HG03565 (cell line): ENCODE measurements around the gene FAM3C.
A peak's percentile ranks its signal among the peaks of the same experiment; 100 is the strongest.
"Not testable (repeated sequence)": the region's sequence is repeated elsewhere in the genome, so short reads cannot be mapped to it uniquely, and the experiment has no call there.

Experiments used
- ATAC-seq: cut with Tn5 transposase; IDR thresholded peaks from one replicate; pipeline ENCODE4 v1.9.1; 2021; ENCODE audit warnings: mild to moderate bottlenecking, moderate library complexity; ENCODE audit not compliant: unreplicated experiment

The FAM3C gene

GRCh38 chr7:121334376-121334775 is 61.7 kb downstream of the FAM3C start:
- no peak for ATAC-seq

DNA sequence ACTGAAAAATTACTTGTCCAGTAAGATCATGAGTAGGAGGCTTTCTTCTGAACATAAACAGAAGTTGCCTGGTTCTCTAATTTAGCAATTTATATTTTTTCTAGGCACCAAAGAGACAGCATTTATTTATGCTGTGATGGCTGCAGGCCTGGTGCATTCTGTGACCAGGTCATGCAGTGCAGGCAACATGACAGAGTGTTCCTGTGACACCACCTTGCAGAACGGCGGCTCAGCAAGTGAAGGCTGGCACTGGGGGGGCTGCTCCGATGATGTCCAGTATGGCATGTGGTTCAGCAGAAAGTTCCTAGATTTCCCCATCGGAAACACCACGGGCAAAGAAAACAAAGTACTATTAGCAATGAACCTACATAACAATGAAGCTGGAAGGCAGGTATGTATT is 64.5 kb downstream of the FAM3C start:
- no peak for ATAC-seq

DNA sequence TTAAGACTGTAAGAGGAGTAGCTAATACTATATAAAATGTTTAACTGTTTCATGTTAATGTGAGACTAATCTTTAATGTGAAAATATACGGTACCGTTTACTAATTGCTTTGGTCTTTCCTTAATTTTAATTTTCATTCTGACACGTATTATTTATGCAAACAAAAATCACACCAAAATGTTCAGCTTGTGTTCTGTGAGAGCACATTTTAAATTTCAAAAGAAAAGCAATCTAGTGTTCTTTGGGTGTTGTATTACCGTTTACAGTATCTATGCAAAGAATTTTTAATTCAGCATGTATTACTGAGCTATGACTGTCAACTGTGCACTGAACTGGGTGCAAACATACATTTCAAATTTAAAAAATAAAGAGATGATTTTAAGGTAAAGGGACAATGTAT is 65.1 kb downstream of the FAM3C start:
- ATAC-seq, result no peak

- ATAC-seq, result no peak
Measured at GRCh38 chr7:121330053-121330833, 65.9 kb downstream of the FAM3C start.

- ATAC-seq, result no peak
Measured at GRCh38 chr7:121329191-121330052, 66.7 kb downstream of the FAM3C start.

GRCh38 chr7:121328508-121329190 is 67.5 kb downstream of the FAM3C start, which contains the start of gene WNT16:
TSS of gene WNT16 (plus strand) at chr7:121329000. CDS start at chr7:121329293, 293 bp downstream.
- no peak for ATAC-seq

DNA sequence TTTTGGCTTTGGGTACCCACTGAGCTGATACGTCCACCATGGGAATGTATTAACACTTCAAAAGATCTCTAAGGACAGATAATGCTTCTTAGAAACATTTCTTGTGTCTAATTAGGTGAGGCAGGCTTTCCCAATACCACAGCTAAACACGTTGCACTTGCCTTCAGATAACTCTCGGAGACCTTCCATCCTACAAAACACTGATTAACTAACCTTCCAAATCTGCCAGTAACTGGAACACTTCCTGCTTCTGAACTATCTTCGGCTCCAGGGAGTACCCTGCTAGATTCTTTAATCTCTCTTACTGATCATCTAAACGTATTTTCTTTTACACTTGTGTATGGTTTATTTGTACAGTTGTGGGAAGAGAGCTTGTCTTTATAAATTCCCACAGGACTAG is 68.4 kb downstream of the FAM3C start:
- ATAC-seq, result no peak

DNA sequence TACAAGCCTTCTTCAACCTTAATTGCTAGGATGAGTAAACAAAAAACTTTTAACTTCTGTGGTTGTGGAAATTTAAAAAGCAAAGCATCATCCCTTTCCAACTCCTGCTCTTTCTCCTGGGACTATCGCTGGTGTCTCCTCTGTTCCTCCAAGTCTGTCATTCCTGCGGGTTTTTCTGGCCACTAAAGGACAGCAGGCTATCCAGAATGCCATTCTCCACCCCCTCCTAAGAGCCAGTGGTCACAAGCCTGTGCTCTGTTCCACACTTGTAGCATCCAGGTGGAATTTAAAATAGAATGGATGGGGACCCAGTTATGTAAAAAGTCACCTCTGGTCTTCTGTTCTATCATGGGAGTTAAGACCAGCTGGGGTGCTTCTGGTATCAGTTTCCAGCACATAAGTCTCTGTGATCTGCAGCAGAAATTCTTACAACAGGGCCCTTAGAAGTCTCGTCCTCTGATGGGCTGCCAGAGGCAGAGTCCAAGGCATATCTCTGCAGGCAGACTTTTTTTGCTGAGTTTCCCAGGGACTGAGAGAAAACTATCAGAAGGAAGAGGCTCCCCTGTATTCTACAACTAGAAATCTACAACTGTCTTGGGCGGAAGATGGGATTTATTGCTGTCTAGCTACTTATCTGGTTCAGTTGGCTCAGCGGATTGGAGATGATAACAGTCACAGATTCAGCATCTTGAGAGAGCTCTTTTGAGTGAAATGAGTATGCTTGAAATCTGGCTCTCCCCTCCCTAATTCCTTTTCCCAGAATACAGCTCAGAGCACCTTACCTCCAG is 72.4 kb downstream of the FAM3C start:
- ATAC-seq, result no peak

- ATAC-seq, result no peak
Measured at GRCh38 chr7:121322460-121322859, 73.6 kb downstream of the FAM3C start.

GRCh38 chr7:121315170-121315569 is 80.9 kb downstream of the FAM3C start:
- ATAC-seq, result not testable (repeated sequence)

DNA sequence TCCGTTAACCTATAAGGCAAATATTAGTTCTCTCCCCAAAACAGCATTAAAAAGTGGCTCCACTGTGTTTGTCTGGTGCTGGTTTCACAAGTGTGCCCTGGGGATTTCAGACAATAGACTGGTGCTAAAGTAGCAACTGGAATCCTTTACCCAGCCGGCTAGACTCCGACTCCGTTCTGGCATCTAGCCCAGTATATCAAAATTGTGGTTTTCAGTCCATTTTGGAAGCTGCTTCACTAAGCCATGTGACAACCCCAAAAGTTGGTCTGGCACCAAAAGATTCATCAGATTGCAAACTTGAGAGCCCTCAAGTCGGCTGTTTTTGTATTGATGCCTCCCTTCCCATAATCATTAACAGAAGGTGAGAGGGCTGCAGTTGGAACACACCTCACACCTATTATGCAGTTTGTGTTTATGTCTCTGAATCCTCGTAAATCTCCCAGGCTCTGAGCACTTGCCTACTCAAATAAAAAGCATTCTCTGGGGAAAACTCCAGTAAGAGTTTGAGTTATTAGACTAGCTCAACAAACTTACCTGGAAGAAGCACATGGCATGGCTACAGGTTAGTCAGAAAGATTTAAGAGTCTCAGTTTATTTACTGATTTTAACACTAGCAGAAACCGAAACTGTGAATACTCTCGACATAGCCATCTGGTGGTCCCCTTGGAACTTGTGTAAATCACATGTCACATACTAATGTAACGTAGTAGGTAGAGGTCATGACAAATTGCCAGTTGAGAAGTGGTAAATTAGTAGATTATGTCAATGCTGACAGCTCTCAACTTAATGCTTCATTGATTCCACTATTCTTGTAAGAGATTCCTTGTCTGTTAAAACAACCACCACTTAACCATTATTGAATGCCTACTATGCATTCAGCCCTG is 82.1 kb downstream of the FAM3C start:
- ATAC-seq, result peak; percentile 86

DNA sequence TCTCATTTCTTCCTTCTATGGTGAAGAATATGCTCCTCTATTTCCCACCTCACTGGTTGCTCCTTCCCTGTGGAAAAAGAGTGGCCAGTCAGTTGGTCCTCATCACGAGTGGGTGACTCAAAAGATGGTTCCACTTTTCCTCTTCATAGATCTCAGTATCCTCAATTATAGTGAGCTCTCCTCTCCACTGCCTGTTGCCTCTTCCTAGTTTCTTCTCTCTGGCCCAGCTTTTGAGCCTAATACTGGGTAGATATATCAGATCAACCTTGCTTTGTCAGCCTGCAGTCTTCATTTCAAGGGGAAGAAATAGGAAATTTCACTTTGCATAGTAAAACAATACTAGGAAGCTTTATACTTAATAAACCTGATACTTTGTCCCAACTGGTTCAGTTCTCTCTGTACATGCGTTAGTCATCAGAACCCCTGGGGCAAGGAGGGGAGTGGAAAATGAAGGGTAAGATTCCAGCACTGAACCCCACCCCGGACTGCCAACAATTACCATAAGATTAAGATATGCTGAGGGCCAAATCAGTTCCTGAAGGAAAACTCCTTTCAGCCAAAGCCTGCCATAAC is 82.8 kb downstream of the FAM3C start:
- ATAC-seq, result no peak

DNA sequence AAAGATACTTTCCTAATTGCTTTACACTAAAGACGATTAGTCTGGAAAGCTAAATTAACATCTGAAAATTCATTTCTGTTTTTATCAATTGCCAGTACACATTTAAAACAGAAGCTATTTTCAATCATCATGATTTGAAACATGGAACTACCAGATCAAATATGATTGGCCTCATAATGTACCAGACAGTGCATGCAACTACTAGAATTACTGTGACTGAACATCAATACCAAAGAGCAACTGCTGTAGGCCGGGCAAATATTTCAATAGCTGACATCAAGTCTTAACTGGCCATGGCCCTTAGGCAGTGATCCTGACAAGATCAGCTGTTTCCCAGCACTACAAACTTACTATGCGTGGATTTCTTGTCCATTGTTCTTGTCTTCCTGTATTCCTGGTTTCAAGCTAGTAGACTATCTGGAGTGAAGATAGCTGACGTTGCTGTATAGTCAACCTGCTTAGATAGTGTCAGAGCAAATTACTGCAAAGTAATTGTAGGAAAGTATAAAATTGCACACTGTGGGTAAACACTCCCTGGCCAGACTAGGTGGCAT is 89.0 kb downstream of the FAM3C start:
- no peak for ATAC-seq

- ATAC-seq, result no peak
Measured at GRCh38 chr7:121306565-121306964, 89.5 kb downstream of the FAM3C start.

DNA sequence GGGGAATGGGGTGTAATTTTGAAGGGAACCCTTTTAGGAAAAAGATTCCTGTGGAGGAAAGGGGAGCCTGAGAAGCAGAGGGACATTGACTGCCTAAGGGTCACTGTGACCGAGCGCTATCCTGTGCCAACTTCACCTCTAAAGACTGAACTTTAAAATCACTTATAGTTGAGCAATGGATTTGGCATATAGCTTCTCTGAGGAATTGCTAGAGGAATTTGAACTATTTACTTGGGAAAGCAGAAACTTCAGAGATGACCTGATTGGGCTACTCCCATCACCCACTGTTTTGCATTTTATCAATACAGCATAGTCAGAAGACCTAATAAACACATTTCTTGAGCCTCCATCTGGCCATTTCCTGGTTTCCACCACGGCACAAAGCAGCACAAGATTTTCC is 91.0 kb downstream of the FAM3C start:
- ATAC-seq, result no peak

GRCh38 chr7:121304102-121304658 is 91.9 kb downstream of the FAM3C start:
- no peak for ATAC-seq

GRCh38 chr7:121303422-121304101 is 92.5 kb downstream of the FAM3C start:
- no peak for ATAC-seq

GRCh38 chr7:121302214-121302745 is 93.8 kb downstream of the FAM3C start:
- peak; percentile 98 for ATAC-seq
